GM04503 (cell line): ENCODE results near the gene WWTR1.

Experiments
- DNase-seq: peaks from one replicate; pipeline ENCODE4 v3.0.0-alpha.2; 2012; ENCODE audit warnings: low read depth

WWTR1 gene

DNA sequence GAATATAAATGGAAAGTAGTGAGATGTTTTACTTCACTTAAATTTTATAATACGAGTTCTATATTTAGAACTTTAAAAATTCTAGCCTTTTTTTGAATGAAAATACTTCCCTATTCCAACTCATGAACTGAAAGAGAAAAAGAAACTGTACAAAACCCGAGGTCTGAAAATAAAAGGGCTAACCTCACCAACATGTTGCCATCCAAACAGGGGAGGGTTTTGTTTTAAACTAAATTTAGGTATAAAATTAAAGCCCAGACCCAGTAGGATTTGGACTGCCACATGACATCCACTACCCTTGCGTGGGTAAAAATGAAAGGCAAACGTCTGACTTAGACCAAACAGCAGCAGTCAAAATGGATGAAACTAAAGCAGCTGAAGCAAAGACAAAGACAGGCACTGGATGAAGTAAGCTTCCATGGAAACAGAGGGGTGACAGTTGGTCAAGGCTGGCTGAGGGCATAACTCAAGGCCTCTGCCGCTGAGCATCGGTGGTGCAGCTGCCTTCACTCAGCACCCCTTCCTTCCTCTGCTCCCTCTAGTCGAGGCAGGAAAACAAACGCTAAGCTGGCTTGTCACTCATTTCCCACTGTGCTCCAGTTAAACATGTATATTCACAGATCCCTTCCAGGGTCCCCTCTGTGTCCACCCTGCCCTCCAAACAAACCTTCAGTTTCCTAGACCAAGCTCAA, 125.2 kb downstream of the WWTR1 start:
- DNase-seq: no peak

GRCh38 chr3:149529099-149529498, 128.7 kb downstream of the WWTR1 start:
- DNase-seq: no peak

- DNase-seq: no peak
Measured at GRCh38 chr3:149528340-149528650, 129.5 kb downstream of the WWTR1 start.

- no peak for DNase-seq
Measured at GRCh38 chr3:149527531-149528339, 130.1 kb downstream of the WWTR1 start.

DNA sequence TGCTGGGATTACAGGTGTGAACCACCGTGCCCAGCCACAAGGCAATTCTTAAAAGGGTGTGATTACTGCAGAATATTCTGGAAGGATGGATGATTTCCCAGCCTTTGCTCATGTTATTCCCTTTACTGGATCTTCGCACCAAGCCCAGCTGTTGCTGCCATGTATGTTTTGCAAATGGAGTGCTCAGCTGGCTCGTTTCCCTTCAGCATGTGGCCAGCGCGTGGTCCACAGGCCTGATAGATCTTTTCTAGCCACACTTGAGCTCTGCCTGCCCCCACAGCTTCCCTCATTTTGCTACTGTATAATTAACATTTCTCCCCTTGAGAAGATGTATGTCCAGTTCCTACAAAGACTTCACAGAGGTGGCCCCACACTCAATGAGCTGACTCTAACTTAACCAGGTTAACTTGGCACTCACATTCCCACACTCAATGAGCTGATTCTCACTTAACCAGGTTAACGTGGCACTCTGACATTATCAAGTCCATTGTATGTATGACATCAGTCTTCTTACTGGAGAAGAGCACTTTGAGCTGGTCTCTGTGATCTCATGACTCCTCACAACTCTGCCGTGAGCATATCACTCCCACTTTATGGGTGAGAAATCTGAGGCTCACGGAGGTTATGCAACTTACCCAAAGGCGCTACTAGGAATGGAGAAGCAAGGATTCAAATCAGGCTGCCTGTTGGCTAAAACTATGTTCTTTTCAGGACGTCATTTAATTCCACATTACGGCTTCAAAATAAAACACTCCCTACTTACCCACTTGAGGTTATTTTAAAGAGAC, 134.1 kb downstream of the WWTR1 start:
- no peak for DNase-seq

- DNase-seq: no peak
Measured at GRCh38 chr3:149519912-149520311, 137.9 kb downstream of the WWTR1 start.

DNA sequence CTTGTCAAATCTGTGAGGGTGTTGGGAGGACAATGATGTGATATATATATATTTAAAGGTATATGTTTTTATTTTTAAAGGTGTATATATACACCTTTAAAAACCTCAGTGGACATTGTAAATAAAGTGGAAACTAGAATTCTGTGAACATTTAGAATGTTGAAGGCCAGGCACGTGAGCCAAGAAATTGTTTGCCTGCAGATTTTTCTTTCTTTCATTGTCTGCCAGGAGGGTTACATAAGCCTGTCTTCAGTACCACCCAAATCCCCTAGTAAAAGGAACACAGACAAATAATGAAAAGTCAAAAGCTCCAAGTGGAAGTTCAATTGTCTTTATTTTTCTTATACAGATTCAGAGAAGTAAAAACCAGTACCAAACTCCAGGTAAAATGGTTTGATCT, 140.9 kb downstream of the WWTR1 start:
- DNase-seq: no peak

- no peak for DNase-seq
Measured at GRCh38 chr3:149515249-149515648, 142.6 kb downstream of the WWTR1 start.

DNA sequence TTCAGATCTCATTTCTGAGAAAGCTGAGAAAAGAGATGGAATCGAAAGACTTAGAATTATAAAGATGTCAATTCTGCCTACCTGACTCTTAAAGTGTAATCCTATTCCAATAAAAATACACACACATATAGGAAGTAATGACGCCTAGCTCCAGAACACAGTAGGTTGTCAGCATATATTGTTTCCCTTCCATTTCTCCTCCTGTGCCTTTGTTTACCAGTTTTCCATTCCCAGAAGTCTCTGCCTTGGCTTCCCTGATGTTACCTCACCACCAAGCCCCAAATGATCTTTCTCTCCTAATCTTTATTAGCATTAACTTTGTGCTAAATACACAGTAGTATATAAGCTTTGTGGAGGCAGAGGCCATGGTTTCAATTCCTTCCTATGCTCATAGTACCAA, 143.4 kb downstream of the WWTR1 start:
- no peak for DNase-seq

- DNase-seq: no peak
Measured at GRCh38 chr3:149512073-149512782, 145.6 kb downstream of the WWTR1 start.

DNA sequence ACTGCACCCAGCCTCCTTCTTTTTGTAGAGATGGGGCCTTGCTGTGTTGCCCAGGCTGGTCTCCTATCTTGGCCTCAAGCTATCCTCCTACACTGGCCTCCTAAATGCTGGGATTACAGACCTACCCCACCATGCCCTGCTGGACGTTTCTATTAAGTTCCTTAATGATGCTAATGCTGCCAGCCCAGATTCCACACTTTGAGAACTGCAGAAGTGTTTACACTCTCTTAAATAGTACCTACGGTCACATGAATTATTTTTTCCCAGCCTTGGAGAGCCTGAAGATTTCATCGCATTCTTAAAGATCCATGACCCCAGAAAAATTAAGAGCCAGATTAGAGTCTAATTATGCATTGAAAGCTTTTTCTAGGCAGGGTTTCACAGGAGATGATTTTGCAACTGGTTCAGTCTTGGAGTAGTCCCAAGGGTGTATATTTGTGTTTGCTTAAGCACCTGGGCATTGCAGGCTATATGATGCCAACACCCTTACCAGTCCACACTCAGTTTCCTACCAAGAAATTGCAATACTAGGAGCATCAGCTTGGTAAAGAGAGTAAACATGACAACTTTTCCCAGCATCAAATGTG, 146.7 kb downstream of the WWTR1 start:
- no peak for DNase-seq

DNA sequence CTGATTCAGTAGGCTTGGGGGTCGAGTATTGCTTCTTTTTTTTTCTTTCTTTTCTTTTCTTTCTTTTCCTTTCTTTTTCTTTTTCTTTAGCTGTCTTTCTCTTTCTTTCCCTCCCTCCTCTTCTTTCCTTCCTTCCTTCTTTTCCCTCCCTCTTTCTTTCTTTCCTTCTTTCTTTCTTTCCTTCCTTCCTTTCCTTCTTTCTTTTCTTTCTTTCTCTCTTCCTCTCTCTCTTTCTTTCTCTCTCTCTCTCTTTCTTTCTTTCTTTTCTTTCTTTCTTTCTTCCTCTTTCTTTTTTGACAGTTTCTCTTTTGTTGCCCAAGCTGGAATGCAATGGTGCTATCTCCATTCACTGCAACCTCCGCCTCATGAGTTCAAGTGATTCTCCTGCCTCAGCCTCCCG, 147.3 kb downstream of the WWTR1 start:
- DNase-seq: no peak

- DNase-seq: no peak
Measured at GRCh38 chr3:149509526-149509925, 148.3 kb downstream of the WWTR1 start.

GRCh38 chr3:149507491-149508324, 150.1 kb downstream of the WWTR1 start:
- DNase-seq: peak; percentile 50

DNA sequence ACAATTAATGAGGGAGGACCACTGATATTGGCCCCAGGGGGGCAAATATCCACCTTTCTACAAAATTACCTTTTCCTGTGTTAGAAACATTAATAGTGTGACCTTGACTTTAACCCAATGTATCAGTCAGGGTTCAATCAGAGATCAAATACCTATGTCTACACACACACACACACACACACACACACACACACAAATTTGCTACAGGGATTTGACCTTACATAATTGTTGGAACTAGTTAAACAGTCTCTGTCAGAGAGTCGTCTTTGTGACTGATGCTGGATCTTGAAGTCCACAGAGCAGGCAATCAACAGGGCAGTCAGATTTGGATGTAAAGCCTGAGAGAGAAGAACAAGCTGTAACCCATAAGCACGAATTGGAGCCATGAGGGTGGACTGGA, 150.9 kb downstream of the WWTR1 start:
- no peak for DNase-seq

GRCh38 chr3:149506540-149506939, 151.3 kb downstream of the WWTR1 start:
- no peak for DNase-seq

GRCh38 chr3:149502438-149502837, 155.4 kb downstream of the WWTR1 start:
- DNase-seq: no peak

- peak; percentile 68 for DNase-seq
Measured at GRCh38 chr3:149501524-149501923, 156.3 kb downstream of the WWTR1 start.

DNA sequence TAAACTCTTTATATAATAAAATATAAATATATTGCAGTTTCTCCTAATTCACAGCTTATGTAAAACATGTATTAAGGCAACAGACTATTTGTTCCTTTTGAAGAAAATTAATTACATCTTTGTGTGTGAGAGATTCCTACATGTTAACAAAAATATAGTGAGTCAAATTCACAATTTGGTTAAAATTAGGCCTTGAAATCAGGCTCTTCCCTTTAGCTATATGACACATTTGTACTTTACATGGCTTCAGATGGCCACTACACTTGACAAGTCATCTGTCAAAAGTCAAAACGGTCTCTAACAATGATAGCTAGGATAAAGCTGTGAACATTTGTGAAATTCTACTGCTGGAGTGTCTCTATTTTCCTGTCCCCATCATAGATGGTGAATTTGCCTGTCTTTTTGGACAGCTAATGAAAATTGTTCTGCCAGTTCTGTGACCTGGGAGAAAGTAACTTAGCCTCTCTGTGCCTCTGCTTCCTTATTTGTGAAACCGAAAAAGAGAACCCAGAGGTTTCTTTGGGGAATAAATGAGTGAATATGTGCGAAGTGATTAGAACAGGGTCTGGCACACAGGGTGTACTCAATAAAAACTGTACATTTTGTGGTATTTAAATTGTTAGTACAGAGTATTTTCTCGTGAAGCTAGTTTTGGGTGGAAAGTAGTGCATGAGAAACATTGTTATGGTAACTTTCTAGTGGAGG, 159.7 kb downstream of the WWTR1 start:
- no peak for DNase-seq

GRCh38 chr3:149496891-149497290, 160.9 kb downstream of the WWTR1 start:
- DNase-seq: no peak
